ENCODE results near the gene PTOV1.

PTOV1 gene

GRCh38 chr19:49888510-49888824 lies 37.5 kb downstream of the PTOV1 start:
- no peak for DNase-seq (ENCODE audit: low read depth in 2 of 2)

- no peak for DNase-seq (ENCODE audit: low read depth in 2 of 2)
Observed at GRCh38 chr19:49889038-49889686, 38.2 kb downstream of the PTOV1 start.

- peak; percentile 58 to 69 for DNase-seq (ENCODE audit: low read depth in 2 of 2)
Observed at GRCh38 chr19:49889687-49890348, 38.9 kb downstream of the PTOV1 start.

GRCh38 chr19:49890349-49891311 lies 39.7 kb downstream of the PTOV1 start:
- peak; percentile 62 to 67 for DNase-seq (ENCODE audit: low read depth in 2 of 2)

- no peak for DNase-seq (ENCODE audit: low read depth in 2 of 2)
Observed at GRCh38 chr19:49891393-49891792, 40.4 kb downstream of the PTOV1 start.

- no peak for DNase-seq (ENCODE audit: low read depth in 2 of 2)
Observed at GRCh38 chr19:49892716-49893115, 41.8 kb downstream of the PTOV1 start.

- no peak for DNase-seq (ENCODE audit: low read depth in 2 of 2)
Observed at GRCh38 chr19:49894011-49894664, 43.2 kb downstream of the PTOV1 start.

GRCh38 chr19:49894879-49895565 lies 44.1 kb downstream of the PTOV1 start:
- no peak for DNase-seq (ENCODE audit: low read depth in 2 of 2)

GRCh38 chr19:49895566-49896297 lies 44.8 kb downstream of the PTOV1 start:
- no peak for DNase-seq (ENCODE audit: low read depth in 2 of 2)

- DNase-seq (ENCODE audit: low read depth in 2 of 2) = peak; percentile 45 to 49
Observed at GRCh38 chr19:49896863-49897621, 46.1 kb downstream of the PTOV1 start, which contains the start of gene IL4I1. IL4I1 (minus strand) TSS chr19:49896887; CDS start chr19:49896160, 727 bp downstream.

- DNase-seq (ENCODE audit: low read depth in 2 of 2) = no peak
Observed at GRCh38 chr19:49904136-49904535, 53.2 kb downstream of the PTOV1 start.

- no peak for DNase-seq (ENCODE audit: low read depth in 2 of 2)
Observed at GRCh38 chr19:49906879-49907564, 56.1 kb downstream of the PTOV1 start.

GRCh38 chr19:49907745-49908446 lies 56.9 kb downstream of the PTOV1 start:
- no peak for DNase-seq (ENCODE audit: low read depth in 2 of 2)

GRCh38 chr19:49908480-49909420 lies 57.8 kb downstream of the PTOV1 start:
- no peak for DNase-seq (ENCODE audit: low read depth in 2 of 2)

- no peak for DNase-seq (ENCODE audit: low read depth in 2 of 2)
Observed at GRCh38 chr19:49910179-49910578, 59.2 kb downstream of the PTOV1 start.

Data from stimulated activated CD4-positive, alpha-beta T cell treated with anti-CD3 and anti-CD28 coated beads, Interleukin-1b, Interleukin-23, amount 100 ng/mL, for 4 hours (primary cell).